Measurements from ENCODE around the gene KDF1. TPM values are rescaled to one million over a fixed set of nuclear protein-coding genes. Genes with fewer than 3 reads are reported as not detected.

The KDF1 gene
- total and polyA plus RNA-seq, 4 experiments from 2014 or later: 2.2 to 4.6 (median 3.5) TPM

DNA sequence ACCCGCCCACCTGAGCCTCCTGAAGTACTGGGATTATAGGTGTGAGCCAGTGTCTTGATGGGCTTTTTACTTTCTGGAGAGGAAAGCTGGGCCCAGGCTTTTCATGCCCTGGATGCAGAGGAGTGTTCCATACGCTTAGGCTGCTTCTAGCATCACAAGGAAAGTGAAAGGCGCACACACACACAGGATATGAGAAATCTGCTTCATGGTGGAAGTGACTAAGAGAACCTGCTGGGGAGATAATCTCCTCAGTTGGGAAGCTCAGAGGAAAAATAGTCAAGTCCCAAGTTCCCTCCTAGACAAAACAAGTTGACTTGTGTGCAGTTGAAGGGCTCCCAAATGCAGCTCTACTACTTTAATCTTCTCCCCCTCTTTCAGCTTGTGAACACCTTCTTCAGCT is 36.6 kb downstream of the KDF1 start:
- Histone ChIP-seq H3K4me3 (ENCODE audit: low read length in 2 of 2) (no peak overlapping the region), H3K27ac (ENCODE audit: low read depth, low read length) (no peak overlapping the region), H3K27me3 (ENCODE audit: insufficient read depth, low read length) (no peaks in the 10 kb centered on the region), H3K9me3 (ENCODE audit: control insufficient read depth in 1 of 2, low read length in 2 of 2) (no peaks in the 10 kb centered on the region), H3K36me3 (ENCODE audit: insufficient read depth, low read length) (peaks cover 21% of the 10 kb centered on the region), H3K4me1 (ENCODE audit: insufficient read depth, low read length) (peaks cover 24% of the 10 kb centered on the region)
- Mint-ChIP-seq H3K4me1 (peaks cover 26 to 51% (median 34%) of the 10 kb centered on the region in 4 donors), H3K27me3 (no peaks in the 10 kb centered on the region), H3K4me3 (peak overlapping the region in 3 of 8 donors; percentile 92 to 97 (median 96)), H3K27ac (peak overlapping the region in 3 of 7 donors; percentile 31 to 91 (median 79)), H3K36me3 (peaks cover 15 to 36% of the 10 kb centered on the region in 2 donors), H3K9me3 (no peaks in the 10 kb centered on the region)
- intact Hi-C loops (cut with micrococcal nuclease): no loop called here
- ChIA-PET POLR2A (ENCODE audit: partially characterized antibody) (interaction anchor here (1.0 to 1.4 kb wide), 2 partner anchors 17 to 23 kb away, joined by 3 to 4 read pairs; no protein-coding TSS in a partner anchor), CTCF (ENCODE audit: partially characterized antibody) (no interaction called here)
- no peak for DNase-seq

DNA sequence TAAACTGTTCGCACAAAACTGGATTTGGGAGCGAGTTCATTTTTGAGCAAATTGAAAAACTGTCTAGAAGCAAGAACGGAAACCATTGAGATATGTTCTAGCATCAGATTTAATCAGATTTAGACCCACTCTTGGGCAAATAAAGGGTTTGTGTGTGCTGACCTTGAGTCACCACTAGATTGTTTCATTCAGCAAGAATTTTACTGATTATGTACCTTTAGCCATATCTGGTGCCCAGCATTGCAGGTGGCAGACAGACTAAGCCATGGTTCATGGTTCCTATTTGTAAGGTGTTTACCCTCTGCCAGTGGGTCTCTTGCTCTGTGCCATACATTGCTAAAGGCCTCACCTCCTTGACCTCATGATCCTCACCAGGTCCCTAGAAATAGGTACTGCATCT is 37.4 kb downstream of the KDF1 start:
- Histone ChIP-seq H3K36me3 (ENCODE audit: insufficient read depth, low read length) (peaks cover 17% of the 10 kb centered on the region), H3K27ac (ENCODE audit: low read depth, low read length) (peak overlapping the region; percentile 82), H3K9me3 (ENCODE audit: control insufficient read depth in 1 of 2, low read length in 2 of 2) (no peaks in the 10 kb centered on the region), H3K27me3 (ENCODE audit: insufficient read depth, low read length) (no peaks in the 10 kb centered on the region), H3K4me1 (ENCODE audit: insufficient read depth, low read length) (peaks cover 24% of the 10 kb centered on the region), H3K4me3 (ENCODE audit: low read length in 2 of 2) (peak overlapping the region in 1 of 2 donors; percentile 19)
- no peak for DNase-seq
- peak overlapping the region; percentile 45 to 99 (median 97) for H3K27ac Mint-ChIP-seq
- no peaks in the 10 kb centered on the region for H3K27me3 Mint-ChIP-seq
- ChIA-PET POLR2A (ENCODE audit: partially characterized antibody) (interaction anchor here (1.1 to 2.7 kb wide), 3 partner anchors 22 to 58 kb away, joined by 4 to 22 read pairs (median 4); partner anchors contain the start of gene GPATCH3), CTCF (ENCODE audit: partially characterized antibody) (no interaction called here)
- H3K4me3 Mint-ChIP-seq: peak overlapping the region; percentile 87 to 99 (median 96)
- H3K9me3 Mint-ChIP-seq: no peaks in the 10 kb centered on the region
- peaks cover 7 to 28% of the 10 kb centered on the region in 2 donors for H3K36me3 Mint-ChIP-seq
- intact Hi-C loops (cut with micrococcal nuclease): no loop called here
- H3K4me1 Mint-ChIP-seq: peaks cover 26 to 51% (median 34%) of the 10 kb centered on the region in 4 donors

DNA sequence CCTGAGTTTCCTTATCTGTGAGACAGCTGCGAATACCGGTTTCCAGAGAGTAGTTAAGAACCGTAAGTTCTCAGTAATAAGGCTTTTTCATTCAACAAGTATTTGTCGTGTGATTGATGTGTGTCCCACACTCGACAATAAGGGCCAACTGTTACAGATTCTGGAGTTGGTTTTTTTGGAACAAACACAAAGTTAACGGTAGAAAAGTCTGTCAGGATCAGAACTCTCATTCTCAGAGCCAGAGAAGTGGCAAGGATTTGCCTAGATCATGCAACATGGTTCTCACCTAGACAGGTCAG is 37.9 kb downstream of the KDF1 start:
- Histone ChIP-seq H3K4me3 (ENCODE audit: low read length in 2 of 2) (peak overlapping the region; percentile 19 to 78), H3K4me1 (ENCODE audit: insufficient read depth, low read length) (peaks cover 24% of the 10 kb centered on the region), H3K27ac (ENCODE audit: low read depth, low read length) (peak overlapping the region; percentile 82), H3K9me3 (ENCODE audit: control insufficient read depth in 1 of 2, low read length in 2 of 2) (no peaks in the 10 kb centered on the region), H3K36me3 (ENCODE audit: insufficient read depth, low read length) (peaks cover 17% of the 10 kb centered on the region), H3K27me3 (ENCODE audit: insufficient read depth, low read length) (no peaks in the 10 kb centered on the region)
- Mint-ChIP-seq H3K27me3 (no peaks in the 10 kb centered on the region), H3K9me3 (no peaks in the 10 kb centered on the region), H3K27ac (peak overlapping the region; percentile 91 to 99 (median 98)), H3K4me3 (peak overlapping the region; percentile 87 to 99 (median 96)), H3K4me1 (peaks cover 26 to 51% (median 34%) of the 10 kb centered on the region in 4 donors), H3K36me3 (peaks cover 5 to 23% of the 10 kb centered on the region in 2 donors)
- CTCF ChIA-PET (ENCODE audit: partially characterized antibody): no interaction called here
- intact Hi-C loops (cut with micrococcal nuclease): no loop called here
- DNase-seq: no peak
- POLR2A ChIA-PET (ENCODE audit: partially characterized antibody): interaction anchor here (1.1 to 2.7 kb wide), 3 partner anchors 22 to 58 kb away, joined by 4 to 22 read pairs (median 13); partner anchors contain the start of genes GPATCH3 and GPN2

DNA sequence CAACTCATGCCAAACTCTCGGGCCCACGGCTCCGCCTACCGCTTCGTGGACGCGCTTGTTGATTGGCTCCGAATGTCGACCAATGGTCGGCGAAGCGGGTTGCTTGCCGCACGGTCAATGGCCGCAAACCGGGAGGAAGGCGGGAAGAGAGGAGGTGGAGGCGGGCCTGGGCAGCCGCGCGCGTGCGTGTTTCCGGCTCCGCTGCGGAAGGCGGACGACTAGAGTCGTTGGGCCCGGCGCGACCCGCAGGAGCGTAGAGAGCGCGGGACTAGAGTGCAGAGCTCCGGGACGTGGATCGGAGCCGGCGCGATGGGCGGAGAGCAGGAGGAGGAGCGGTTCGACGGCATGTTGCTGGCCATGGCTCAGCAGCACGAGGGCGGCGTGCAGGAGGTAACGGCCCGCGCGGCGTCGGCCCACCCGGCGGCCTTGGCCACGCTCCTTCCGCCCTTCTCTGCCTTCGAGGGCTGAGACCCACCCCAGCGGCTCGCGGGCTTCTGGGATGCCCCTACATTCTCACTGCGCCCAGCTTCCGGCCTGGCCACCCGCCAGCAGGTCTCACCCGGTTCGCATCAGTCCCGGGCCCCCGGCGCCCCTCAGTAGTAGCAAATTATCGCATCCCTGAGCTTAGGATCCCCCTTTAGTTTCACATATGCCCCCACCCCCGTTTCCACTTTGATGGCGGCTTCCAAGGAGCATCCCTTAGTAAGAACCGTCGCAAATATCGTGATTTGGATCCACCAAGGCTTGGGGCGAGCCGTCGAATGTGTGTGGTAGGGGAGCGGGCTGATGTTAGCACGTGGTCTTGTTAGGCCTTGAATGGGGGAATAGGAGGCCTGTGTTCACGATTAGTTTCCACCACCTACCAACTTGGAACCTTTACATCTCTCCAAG is 38.5 kb downstream of the KDF1 start, which contains the start of gene NUDC:
Gene NUDC, plus strand, starts transcription at position 204 of the 891 bp plus-strand sequence. Its CDS starts 106 bp downstream, at position 310.
- peaks cover 14% of the 10 kb centered on the region for H3K36me3 ChIP-seq (ENCODE audit: insufficient read depth, low read length)
- no peaks in the 10 kb centered on the region for H3K27me3 Mint-ChIP-seq
- intact Hi-C loops (cut with micrococcal nuclease): loop anchor here (1.0 kb wide), 1 partner anchor 21 kb away; the partner anchor contains the start of gene GPATCH3

DNA sequence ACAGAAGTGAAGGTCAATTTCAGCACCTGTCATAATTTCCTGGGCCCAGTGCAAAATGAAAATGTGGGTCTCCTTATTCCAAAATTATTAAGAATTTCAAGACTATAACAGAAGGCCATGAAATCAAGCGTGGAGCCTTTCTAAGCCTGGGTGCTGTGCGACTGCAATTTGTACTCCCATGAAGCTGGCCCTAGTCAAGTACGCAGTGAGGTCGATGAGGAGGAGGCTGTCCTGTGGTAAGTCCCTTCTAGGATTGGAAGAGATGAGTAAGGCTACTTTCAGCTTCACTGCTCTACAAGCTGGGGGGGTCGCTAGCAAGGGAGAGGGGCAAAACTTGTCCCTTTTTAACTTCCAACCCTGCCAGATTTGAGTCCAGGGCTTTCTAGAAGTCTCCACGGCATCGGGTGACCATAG is 39.1 kb downstream of the KDF1 start:
- intact Hi-C loops (cut with micrococcal nuclease): loop anchor here (1.0 kb wide), 1 partner anchor 21 kb away; the partner anchor contains the start of gene GPATCH3
- peak in 1 of 5 donors; percentile 4 for DNase-seq
- CTCF ChIA-PET (ENCODE audit: partially characterized antibody): interaction anchor here (1.4 kb wide), 1 partner anchor 20 kb away, joined by 3 read pairs; the partner anchor contains the start of gene GPATCH3
- Histone ChIP-seq H3K9me3 (ENCODE audit: control insufficient read depth in 1 of 2, low read length in 2 of 2) (no peaks in the 10 kb centered on the region), H3K4me1 (ENCODE audit: insufficient read depth, low read length) (peaks cover 24% of the 10 kb centered on the region), H3K4me3 (ENCODE audit: low read length in 2 of 2) (peak overlapping the region in 1 of 2 donors; percentile 78), H3K27me3 (ENCODE audit: insufficient read depth, low read length) (no peaks in the 10 kb centered on the region), H3K27ac (ENCODE audit: low read depth, low read length) (peak overlapping the region; percentile 82), H3K36me3 (ENCODE audit: insufficient read depth, low read length) (peaks cover 8% of the 10 kb centered on the region)
- H3K4me3 Mint-ChIP-seq: peak overlapping the region; percentile 87 to 99 (median 96)
- no peaks in the 10 kb centered on the region for H3K9me3 Mint-ChIP-seq
- POLR2A ChIA-PET (ENCODE audit: partially characterized antibody): interaction anchor here (0.9 to 2.7 kb wide), 4 partner anchors 9 to 133 kb away, joined by 3 to 22 read pairs (median 8); partner anchors contain the start of genes GPATCH3, GPN2 and PIGV
- no peaks in the 10 kb centered on the region for H3K27me3 Mint-ChIP-seq
- peak overlapping the region; percentile 91 to 99 (median 98) for H3K27ac Mint-ChIP-seq
- peaks cover 23 to 43% (median 29%) of the 10 kb centered on the region in 4 donors for H3K4me1 Mint-ChIP-seq
- peaks cover 3 to 13% of the 10 kb centered on the region in 2 donors for H3K36me3 Mint-ChIP-seq

More for the DNA sequence above, 38.5 kb downstream of the KDF1 start, which contains the start of gene NUDC:
- no peaks in the 10 kb centered on the region for H3K9me3 ChIP-seq (ENCODE audit: control insufficient read depth in 1 of 2, low read length in 2 of 2)
- Mint-ChIP-seq H3K27ac (peak within 1 kb of the TSS; percentile 91 to 99 (median 98)), H3K36me3 (peaks cover 5 to 20% of the 10 kb centered on the region in 2 donors), H3K9me3 (no peaks in the 10 kb centered on the region), H3K4me1 (peaks cover 23 to 46% (median 31%) of the 10 kb centered on the region in 4 donors), H3K4me3 (peak within 1 kb of the TSS; percentile 87 to 99 (median 96))
- H3K27me3 ChIP-seq (ENCODE audit: insufficient read depth, low read length): no peaks in the 10 kb centered on the region
- POLR2A ChIA-PET (ENCODE audit: partially characterized antibody): interaction anchor here (0.9 to 2.7 kb wide), 4 partner anchors 22 to 134 kb away, joined by 3 to 22 read pairs (median 8); partner anchors contain the start of genes GPATCH3, GPN2 and PIGV
- DNase-seq: peak; percentile 94 to 97 (median 96)
- CTCF ChIA-PET (ENCODE audit: partially characterized antibody): no interaction called here
- H3K27ac ChIP-seq (ENCODE audit: low read depth, low read length): peak within 1 kb of the TSS; percentile 82
- H3K4me1 ChIP-seq (ENCODE audit: insufficient read depth, low read length): peaks cover 24% of the 10 kb centered on the region
- peak within 1 kb of the TSS; percentile 19 to 78 for H3K4me3 ChIP-seq (ENCODE audit: low read length in 2 of 2)

DNA sequence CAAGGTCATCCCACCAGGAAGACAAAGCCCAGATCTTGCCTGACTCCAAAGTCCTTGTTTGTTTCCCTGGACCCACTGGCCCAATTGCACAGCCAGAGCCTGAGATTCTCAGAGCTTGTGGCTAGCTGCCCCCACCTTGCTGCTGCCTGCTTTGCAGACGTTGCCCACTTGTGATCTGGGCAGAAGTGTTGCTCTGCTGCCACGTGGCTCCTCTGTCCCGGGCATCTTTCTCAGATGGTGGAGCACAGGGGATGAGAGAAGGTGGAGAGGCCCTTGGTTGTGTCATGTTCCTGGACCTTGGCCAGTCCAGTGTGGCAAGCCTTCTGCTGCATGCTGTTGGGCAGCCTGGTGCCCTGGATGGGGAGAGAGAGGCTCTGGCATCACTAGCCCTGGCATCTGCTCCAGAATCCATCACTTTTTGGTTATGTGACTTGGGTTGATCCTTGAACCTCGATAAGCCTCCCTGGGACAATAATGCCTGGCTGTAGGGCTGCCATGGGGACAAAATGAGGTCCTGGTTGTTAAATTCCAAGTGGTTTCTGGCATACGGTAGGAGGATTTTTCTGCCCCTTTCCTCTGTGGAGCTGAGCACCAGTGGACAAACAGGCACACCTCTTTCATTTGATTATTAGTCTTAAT is 44.9 kb downstream of the KDF1 start:
- DNase-seq: no peak
- Histone ChIP-seq H3K36me3 (ENCODE audit: insufficient read depth, low read length) (no peaks in the 10 kb centered on the region), H3K27me3 (ENCODE audit: insufficient read depth, low read length) (no peaks in the 10 kb centered on the region), H3K27ac (ENCODE audit: low read depth, low read length) (no peak overlapping the region), H3K4me3 (ENCODE audit: low read length in 2 of 2) (no peak overlapping the region), H3K9me3 (ENCODE audit: control insufficient read depth in 1 of 2, low read length in 2 of 2) (no peaks in the 10 kb centered on the region), H3K4me1 (ENCODE audit: insufficient read depth, low read length) (no peaks in the 10 kb centered on the region)
- no peaks in the 10 kb centered on the region for H3K27me3 Mint-ChIP-seq
- ChIA-PET POLR2A (ENCODE audit: partially characterized antibody) (no interaction called here), CTCF (ENCODE audit: partially characterized antibody) (no interaction called here)
- peaks cover 0 to 5% (median 1%) of the 10 kb centered on the region in 4 donors for H3K4me1 Mint-ChIP-seq
- H3K4me3 Mint-ChIP-seq: no peak overlapping the region
- intact Hi-C loops (cut with micrococcal nuclease): no loop called here
- H3K36me3 Mint-ChIP-seq: no peaks in the 10 kb centered on the region
- H3K27ac Mint-ChIP-seq: no peak overlapping the region
- no peaks in the 10 kb centered on the region for H3K9me3 Mint-ChIP-seq

Measured in CD4-positive, alpha-beta memory T cell (primary cell).